Lower leg skin (tissue), 3 donors: ENCODE data around the gene APOBEC3C.

Experiments used
- CTCF ChIP-seq, 3 donors: fragments of 450-650 bp; IDR thresholded peaks; one replicate each; pipeline ENCODE4 v1.5.1; 2016; ENCODE audit warnings: antibody characterized with exemption in 3 of 3, mild to moderate bottlenecking in 3 of 3, moderate library complexity in 2 of 3
- POLR2A ChIP-seq, 2 donors: fragments of 450-650 bp; IDR thresholded peaks; one replicate each; pipeline ENCODE4 v1.6.1; 2016 to 2017; ENCODE audit warnings: antibody characterized with exemption in 2 of 2, mild to moderate bottlenecking in 1 of 2, moderate library complexity in 1 of 2

GRCh38 chr22:39016592-39016991 lies 2.5 kb downstream of the APOBEC3C start:
- TF ChIP-seq CTCF (IDR thresholded peaks at IDR 0.05) (no peak), POLR2A (IDR thresholded peaks at IDR 0.05) (no peak)
